Hepatocyte (in vitro differentiated cells): ENCODE measurements around the gene WLS.
"Not testable (repeated sequence)": the region's sequence is repeated elsewhere in the genome, so short reads cannot be mapped to it uniquely, and the experiment has no call there.

Experiments
- CTCF ChIP-seq: fragments of 200-600 bp; sonication (generic); IDR thresholded peaks from 2 replicates; pipeline ENCODE4 v1.5.1; 2016; ENCODE audit warnings: antibody characterized with exemption, mild to moderate bottlenecking; ENCODE audit not compliant: poor library complexity
- EZH2 ChIP-seq: fragments of 200-600 bp; sonication (generic); IDR thresholded peaks from 2 replicates; pipeline ENCODE4 v1.6.1; 2016; ENCODE audit warnings: antibody characterized with exemption, mild to moderate bottlenecking, borderline replicate concordance
- EZH2phosphoT487 ChIP-seq: fragments of 200-600 bp; sonication (generic); IDR thresholded peaks from one replicate; pipeline ENCODE4 v1.6.1; 2018; ENCODE audit warnings: antibody characterized with exemption, mild to moderate bottlenecking, low read depth, moderate library complexity; ENCODE audit not compliant: unreplicated experiment, severe bottlenecking

- TF ChIP-seq EZH2phosphoT487, CTCF, EZH2: not testable (repeated sequence)
Measured at GRCh38 chr1:68171795-68172194, 60.5 kb downstream of the WLS start.
